Measurements from ENCODE around the gene NOX4.

The NOX4 gene

DNA sequence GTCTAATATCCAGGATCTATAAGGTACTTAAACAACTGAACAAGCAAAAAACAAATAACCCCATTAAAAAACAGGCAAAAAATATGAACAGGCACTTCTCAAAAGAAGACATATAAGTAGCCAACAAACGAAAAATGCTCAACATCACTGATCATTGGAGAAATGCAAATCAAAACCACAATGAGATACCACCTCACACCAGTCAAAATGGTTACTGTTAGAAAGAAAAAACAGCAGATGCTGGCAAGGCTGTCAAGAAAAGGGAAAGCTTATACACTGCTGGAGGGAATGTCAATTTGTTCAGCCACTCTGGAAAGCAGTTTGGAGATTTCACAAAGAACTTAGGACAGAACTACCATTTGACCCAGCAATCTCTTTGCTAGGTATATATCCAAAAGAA is 30.6 kb upstream of the NOX4 start:
- Histone ChIP-seq H4K20me1 (ENCODE audit: control insufficient read depth, insufficient read depth, low read depth, low read length) (no peaks in the 10 kb centered on the region), H3K36me3 (ENCODE audit: control insufficient read depth, low read length) (no peaks in the 10 kb centered on the region), H3F3A (ENCODE audit: control insufficient read depth, insufficient read depth) (no peaks in the 10 kb centered on the region), H3K27ac (ENCODE audit: low read depth, low read length) (no peak overlapping the region), H3K4me3 (ENCODE audit: low read length) (no peak overlapping the region), H3K9me3 (ENCODE audit: control insufficient read depth, insufficient read depth, low read length) (no peaks in the 10 kb centered on the region), H3K4me2 (ENCODE audit: low read length) (no peak overlapping the region), H3K27me3 (ENCODE audit: control insufficient read depth, low read length) (no peaks in the 10 kb centered on the region), H3K9me2 (replicated peaks; ENCODE audit: control insufficient read depth, low read length) (no peaks in the 10 kb centered on the region), H3K4me1 (ENCODE audit: control insufficient read depth, low read length) (no peaks in the 10 kb centered on the region), H3K79me2 (ENCODE audit: control insufficient read depth, low read length) (no peaks in the 10 kb centered on the region)
- TF ChIP-seq, protein P1, sequence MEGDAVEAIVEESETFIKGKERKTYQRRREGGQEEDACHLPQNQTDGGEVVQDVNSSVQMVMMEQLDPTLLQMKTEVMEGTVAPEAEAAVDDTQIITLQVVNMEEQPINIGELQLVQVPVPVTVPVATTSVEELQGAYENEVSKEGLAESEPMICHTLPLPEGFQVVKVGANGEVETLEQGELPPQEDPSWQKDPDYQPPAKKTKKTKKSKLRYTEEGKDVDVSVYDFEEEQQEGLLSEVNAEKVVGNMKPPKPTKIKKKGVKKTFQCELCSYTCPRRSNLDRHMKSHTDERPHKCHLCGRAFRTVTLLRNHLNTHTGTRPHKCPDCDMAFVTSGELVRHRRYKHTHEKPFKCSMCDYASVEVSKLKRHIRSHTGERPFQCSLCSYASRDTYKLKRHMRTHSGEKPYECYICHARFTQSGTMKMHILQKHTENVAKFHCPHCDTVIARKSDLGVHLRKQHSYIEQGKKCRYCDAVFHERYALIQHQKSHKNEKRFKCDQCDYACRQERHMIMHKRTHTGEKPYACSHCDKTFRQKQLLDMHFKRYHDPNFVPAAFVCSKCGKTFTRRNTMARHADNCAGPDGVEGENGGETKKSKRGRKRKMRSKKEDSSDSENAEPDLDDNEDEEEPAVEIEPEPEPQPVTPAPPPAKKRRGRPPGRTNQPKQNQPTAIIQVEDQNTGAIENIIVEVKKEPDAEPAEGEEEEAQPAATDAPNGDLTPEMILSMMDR (IDR thresholded peaks at IDR 0.05; ENCODE audit: low read depth, low read length, poor library complexity, severe bottlenecking), result no peak
- TF ChIP-seq EZH2phosphoT487 (IDR thresholded peaks at IDR 0.05; ENCODE audit: borderline replicate concordance, low read length), result no peak

DNA sequence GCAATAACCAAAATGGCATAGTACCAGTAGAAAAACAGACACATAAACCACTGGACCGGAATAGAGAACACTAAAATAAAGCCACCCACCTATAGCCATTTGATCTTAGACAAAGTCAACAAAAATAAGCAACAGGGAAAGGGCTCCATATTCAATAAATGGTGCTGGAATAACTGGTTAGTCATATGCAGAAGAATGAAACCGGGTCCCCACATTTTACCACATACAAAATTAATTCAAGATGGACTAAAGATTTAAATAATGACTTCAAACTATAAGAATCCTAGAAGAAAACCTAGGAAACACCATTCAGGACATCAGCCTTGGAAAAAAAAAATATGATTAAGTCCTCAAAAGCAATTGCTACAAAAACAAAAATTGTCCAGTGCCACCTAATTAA is 30.1 kb upstream of the NOX4 start:
- Histone ChIP-seq H3K4me1 (ENCODE audit: control insufficient read depth, low read length) (no peaks in the 10 kb centered on the region), H3K4me2 (ENCODE audit: low read length) (no peak overlapping the region), H3K79me2 (ENCODE audit: control insufficient read depth, low read length) (no peaks in the 10 kb centered on the region), H3F3A (ENCODE audit: control insufficient read depth, insufficient read depth) (no peaks in the 10 kb centered on the region), H3K27ac (ENCODE audit: low read depth, low read length) (no peak overlapping the region), H3K4me3 (ENCODE audit: low read length) (no peak overlapping the region), H3K9me3 (ENCODE audit: control insufficient read depth, insufficient read depth, low read length) (no peaks in the 10 kb centered on the region; the same call in 1 of the 2 replicates), H3K36me3 (ENCODE audit: control insufficient read depth, low read length) (no peaks in the 10 kb centered on the region), H4K20me1 (ENCODE audit: control insufficient read depth, insufficient read depth, low read depth, low read length) (no peaks in the 10 kb centered on the region), H3K9me2 (replicated peaks; ENCODE audit: control insufficient read depth, low read length) (no peaks in the 10 kb centered on the region), H3K27me3 (ENCODE audit: control insufficient read depth, low read length) (no peaks in the 10 kb centered on the region)
- TF ChIP-seq EZH2phosphoT487 (IDR thresholded peaks at IDR 0.05; ENCODE audit: borderline replicate concordance, low read length), result no peak
- TF ChIP-seq, protein P1 (IDR thresholded peaks at IDR 0.05; ENCODE audit: low read depth, low read length, poor library complexity, severe bottlenecking), result no peak

DNA sequence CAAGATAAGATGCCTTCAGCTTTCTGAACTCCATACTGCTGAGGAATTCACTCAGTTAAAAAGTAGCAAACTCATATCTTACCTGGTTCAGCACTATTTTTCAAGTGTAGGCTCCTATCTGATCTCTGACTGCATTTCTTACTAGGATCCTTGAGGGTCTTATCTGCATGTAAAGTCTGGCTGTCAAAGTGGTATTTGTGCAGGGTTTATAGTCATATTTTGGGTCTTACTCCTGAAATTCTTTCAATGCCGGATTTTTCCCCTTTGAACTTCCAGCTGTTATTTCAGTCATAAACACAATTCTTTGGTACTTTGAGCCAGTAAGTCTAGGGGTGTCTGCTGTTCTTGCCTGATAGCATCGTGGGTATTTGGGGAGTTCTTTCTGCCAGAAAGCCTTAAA is 25.3 kb upstream of the NOX4 start:
- no peaks in the 10 kb centered on the region for H3K4me1 ChIP-seq (ENCODE audit: control insufficient read depth, low read length)
- H3K36me3 ChIP-seq (ENCODE audit: control insufficient read depth, low read length), result no peaks in the 10 kb centered on the region
- H3K9me3 ChIP-seq (ENCODE audit: control insufficient read depth, insufficient read depth, low read length), result no peaks in the 10 kb centered on the region; the same call in 1 of the 2 replicates
- H3K27me3 ChIP-seq (ENCODE audit: control insufficient read depth, low read length), result no peaks in the 10 kb centered on the region
- TF ChIP-seq, protein P1 (IDR thresholded peaks at IDR 0.05; ENCODE audit: low read depth, low read length, poor library complexity, severe bottlenecking), result no peak
- no peak for TF ChIP-seq EZH2phosphoT487 (IDR thresholded peaks at IDR 0.05; ENCODE audit: borderline replicate concordance, low read length)
- no peak overlapping the region for H3K4me2 ChIP-seq (ENCODE audit: low read length)
- H3F3A ChIP-seq (ENCODE audit: control insufficient read depth, insufficient read depth), result no peaks in the 10 kb centered on the region
- H3K4me3 ChIP-seq (ENCODE audit: low read length), result no peak overlapping the region
- no peaks in the 10 kb centered on the region for H3K9me2 ChIP-seq (replicated peaks; ENCODE audit: control insufficient read depth, low read length)
- no peaks in the 10 kb centered on the region for H4K20me1 ChIP-seq (ENCODE audit: control insufficient read depth, insufficient read depth, low read depth, low read length)
- H3K27ac ChIP-seq (ENCODE audit: low read depth, low read length), result no peak overlapping the region
- H3K79me2 ChIP-seq (ENCODE audit: control insufficient read depth, low read length), result no peaks in the 10 kb centered on the region

DNA sequence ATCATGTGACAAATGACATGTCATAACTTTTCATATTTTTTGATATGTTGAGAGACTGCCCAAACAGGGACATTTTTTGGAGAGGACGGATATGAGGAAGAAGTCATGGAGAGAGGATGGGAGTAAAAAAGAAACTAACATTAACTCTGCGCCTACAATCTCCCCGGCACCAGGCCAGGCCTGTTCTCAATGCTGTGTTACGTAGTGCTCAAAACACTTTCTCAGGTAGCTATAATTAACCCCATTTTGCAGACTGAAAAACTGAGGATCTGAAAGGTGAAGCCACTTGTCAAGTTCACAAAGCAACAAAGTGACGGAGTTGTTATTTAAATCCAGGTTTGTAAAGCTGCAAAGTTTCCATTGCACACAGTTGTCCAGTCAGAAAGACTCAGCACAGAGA is 17.4 kb upstream of the NOX4 start:
- H3K27me3 ChIP-seq (ENCODE audit: control insufficient read depth, low read length), result no peaks in the 10 kb centered on the region
- H3F3A ChIP-seq (ENCODE audit: control insufficient read depth, insufficient read depth), result no peaks in the 10 kb centered on the region
- no peak overlapping the region for H3K4me3 ChIP-seq (ENCODE audit: low read length)
- no peak overlapping the region for H3K27ac ChIP-seq (ENCODE audit: low read depth, low read length)
- no peaks in the 10 kb centered on the region for H3K4me1 ChIP-seq (ENCODE audit: control insufficient read depth, low read length)
- H4K20me1 ChIP-seq (ENCODE audit: control insufficient read depth, insufficient read depth, low read depth, low read length), result no peaks in the 10 kb centered on the region
- no peak overlapping the region for H3K4me2 ChIP-seq (ENCODE audit: low read length)
- no peaks in the 10 kb centered on the region for H3K36me3 ChIP-seq (ENCODE audit: control insufficient read depth, low read length)
- TF ChIP-seq, protein P1 (IDR thresholded peaks at IDR 0.05; ENCODE audit: low read depth, low read length, poor library complexity, severe bottlenecking), result no peak
- TF ChIP-seq EZH2phosphoT487 (IDR thresholded peaks at IDR 0.05; ENCODE audit: borderline replicate concordance, low read length), result no peak
- no peaks in the 10 kb centered on the region for H3K9me2 ChIP-seq (replicated peaks; ENCODE audit: control insufficient read depth, low read length)
- no peaks in the 10 kb centered on the region for H3K9me3 ChIP-seq (ENCODE audit: control insufficient read depth, insufficient read depth, low read length)
- no peaks in the 10 kb centered on the region for H3K79me2 ChIP-seq (ENCODE audit: control insufficient read depth, low read length)

All from DOHH2 (cell line).